ENCODE measurements around the gene GARIN5B. TPM values are rescaled to one million over a fixed set of nuclear protein-coding genes. Genes with fewer than 3 reads are reported as not detected.
A peak's percentile ranks its signal among the peaks of the same experiment; 100 is the strongest.

The GARIN5B gene
- total and polyA plus RNA-seq, 2 of the 4 experiments (the other 2 are of a cell fraction): not detected

- no peak for TF ChIP-seq CEBPB (IDR thresholded peaks at IDR 0.05; ENCODE audit: low read depth, low read length)
- no peak for TF ChIP-seq RAD21 (IDR thresholded peaks at IDR 0.05; ENCODE audit: low read length)
- TF ChIP-seq RFX5 (IDR thresholded peaks at IDR 0.05; ENCODE audit: low read depth, low read length): no peak
- no peak for TF ChIP-seq FOS (IDR thresholded peaks at IDR 0.05; ENCODE audit: low read depth, low read length)
- no peak for TF ChIP-seq NFE2L2 (IDR thresholded peaks at IDR 0.05; ENCODE audit: low read depth, low read length)
Measured at GRCh38 chr19:55379174-55379573, 16.1 kb upstream of the GARIN5B start (continued).

GRCh38 chr19:55377356-55378131 lies 14.5 kb upstream of the GARIN5B start:
- H3K4me3 ChIP-seq (ENCODE audit: insufficient read depth, low read depth, low read length): no peak overlapping the region
- no peak overlapping the region for H4K5ac ChIP-seq (ENCODE audit: low read depth, low read length)
- H2AK9ac ChIP-seq (replicated peaks; ENCODE audit: low read depth, low read length, poor library complexity): no peak overlapping the region
- no peak overlapping the region for H3K18ac ChIP-seq (ENCODE audit: low read depth, low read length)
- peaks cover 22% of the 10 kb centered on the region for H3K4me1 ChIP-seq (ENCODE audit: control insufficient read depth, insufficient read depth, low read length)
- ChIA-PET CTCF (interaction anchor here (1.3 kb wide), 1 partner anchor 76 kb away, joined by 3 read pairs; no protein-coding TSS in a partner anchor), POLR2A (ENCODE audit: unreplicated experiment) (no interaction called here)
- DNase-seq (no peak), ATAC-seq (ENCODE audit: low read depth) (no peak)
- H3K9me1 ChIP-seq (ENCODE audit: insufficient read depth, low read length): peaks cover 5% of the 10 kb centered on the region; the same call in 1 of the 2 replicates
- no peak overlapping the region for H2BK20ac ChIP-seq (ENCODE audit: low read depth, low read length)
- peaks cover 1 to 10% of the 10 kb centered on the region in 2 experiments; a peak in 3 of 4 replicates for H3K79me1 ChIP-seq (ENCODE audit: low read depth in 1 of 2, low read length in 2 of 2)
- 47% methylated on average over 27 of the region's 43 CpGs; no CpG with 5 or more reads in 1 of the 2 experiments for WGBS, 2 experiments (ENCODE audit: extremely low coverage in 2 of 2, insufficient read length in 1 of 2)
- BruUV-seq (replicated peaks): no TSS peak
- H4K20me1 ChIP-seq (ENCODE audit: insufficient read depth, low read length): no peaks in the 10 kb centered on the region
- intact Hi-C loops (cut with micrococcal nuclease): no loop called here
- dilution Hi-C loops (cut with HindIII; ENCODE audit: low sequenced_read_pairs, unreplicated experiment): no loop called here
- no peak overlapping the region for H3K4me2 ChIP-seq (ENCODE audit: low read depth, low read length)
- H3K23ac ChIP-seq (ENCODE audit: low read depth, low read length): no peak overlapping the region
- H3K9me3 ChIP-seq (ENCODE audit: control insufficient read depth, insufficient read depth, low read length): no peaks in the 10 kb centered on the region
- no peak overlapping the region for H2BK120ac ChIP-seq (ENCODE audit: low read depth, low read length)
- H3K36me3 ChIP-seq (ENCODE audit: control insufficient read depth, insufficient read depth, low read length): no peaks in the 10 kb centered on the region
- no peaks in the 10 kb centered on the region for H3K27me3 ChIP-seq (ENCODE audit: control insufficient read depth, insufficient read depth, low read length)
- H2BK5ac ChIP-seq (ENCODE audit: low read depth, low read length, poor library complexity, severe bottlenecking): no peak overlapping the region
- no peak overlapping the region; the same call in 1 of the 2 replicates for H4K91ac ChIP-seq (ENCODE audit: insufficient read depth, low read depth, low read length)
- H3K27ac ChIP-seq (ENCODE audit: insufficient read depth, low read length): no peak overlapping the region; the same call in 1 of the 2 replicates
- H3K4ac ChIP-seq (ENCODE audit: low read depth, low read length): no peak overlapping the region
- H3K14ac ChIP-seq (replicated peaks; ENCODE audit: low read depth, low read length): no peak overlapping the region
- H3K56ac ChIP-seq (ENCODE audit: extremely low read depth, insufficient read depth, low read length): no peak overlapping the region
- peak overlapping the region; percentile 79; the same call in 1 of the 2 replicates for H2AK5ac ChIP-seq (ENCODE audit: low read depth, low read length)
- H2AFZ ChIP-seq (replicated peaks; ENCODE audit: low read length, poor library complexity): peak overlapping the region; percentile 58
- in situ Hi-C loops (cut with MboI; ENCODE audit: low sequenced_read_pairs): no loop called here
- no peak overlapping the region for H3K9ac ChIP-seq (ENCODE audit: low read depth, low read length)
- no peak overlapping the region for H2BK15ac ChIP-seq (ENCODE audit: low read depth, low read length)
- H4K8ac ChIP-seq (ENCODE audit: low read depth in 2 of 2, low read length in 2 of 2): no peak overlapping the region
- no peak for TF ChIP-seq ELK1 (IDR thresholded peaks at IDR 0.05; ENCODE audit: borderline replicate concordance, low read depth, low read length)
- no peak for TF ChIP-seq MAZ (IDR thresholded peaks at IDR 0.05; ENCODE audit: borderline replicate concordance, low read depth, low read length)
- TF ChIP-seq CEBPB (IDR thresholded peaks at IDR 0.05; ENCODE audit: low read depth, low read length): no peak
- TF ChIP-seq SMC3 (IDR thresholded peaks at IDR 0.05; ENCODE audit: low read depth, low read length): no peak
- no peak for TF ChIP-seq MAFK (IDR thresholded peaks at IDR 0.05; ENCODE audit: low read depth, low read length)
- TF ChIP-seq RAD21 (IDR thresholded peaks at IDR 0.05; ENCODE audit: low read length): no peak
- no peak for TF ChIP-seq RCOR1 (IDR thresholded peaks at IDR 0.05; ENCODE audit: insufficient replicate concordance, low read length)
- no peak for TF ChIP-seq CTCF (conservative IDR thresholded peaks at IDR 0.05; ENCODE audit: low read depth, low read length)
- TF ChIP-seq NFE2L2 (IDR thresholded peaks at IDR 0.05; ENCODE audit: low read depth, low read length): no peak
- TF ChIP-seq MXI1 (IDR thresholded peaks at IDR 0.05; ENCODE audit: borderline replicate concordance, low read depth, low read length): no peak
- no peak for TF ChIP-seq BHLHE40 (IDR thresholded peaks at IDR 0.05; ENCODE audit: low read depth, low read length)
